Activated CD4-positive, alpha-beta T cell treated with anti-CD3 and anti-CD28 coated beads for 48 hours (primary cell): ENCODE results near the gene ABHD12.
A peak's percentile ranks its signal among the peaks of the same experiment; 100 is the strongest.
"Not testable (repeated sequence)": the region's sequence is repeated elsewhere in the genome, so short reads cannot be mapped to it uniquely, and the experiment has no call there.

Experiments
- DNase-seq: peaks from one replicate; pipeline ENCODE4 v3.0.0-alpha.2; 2020

ABHD12 gene

DNA sequence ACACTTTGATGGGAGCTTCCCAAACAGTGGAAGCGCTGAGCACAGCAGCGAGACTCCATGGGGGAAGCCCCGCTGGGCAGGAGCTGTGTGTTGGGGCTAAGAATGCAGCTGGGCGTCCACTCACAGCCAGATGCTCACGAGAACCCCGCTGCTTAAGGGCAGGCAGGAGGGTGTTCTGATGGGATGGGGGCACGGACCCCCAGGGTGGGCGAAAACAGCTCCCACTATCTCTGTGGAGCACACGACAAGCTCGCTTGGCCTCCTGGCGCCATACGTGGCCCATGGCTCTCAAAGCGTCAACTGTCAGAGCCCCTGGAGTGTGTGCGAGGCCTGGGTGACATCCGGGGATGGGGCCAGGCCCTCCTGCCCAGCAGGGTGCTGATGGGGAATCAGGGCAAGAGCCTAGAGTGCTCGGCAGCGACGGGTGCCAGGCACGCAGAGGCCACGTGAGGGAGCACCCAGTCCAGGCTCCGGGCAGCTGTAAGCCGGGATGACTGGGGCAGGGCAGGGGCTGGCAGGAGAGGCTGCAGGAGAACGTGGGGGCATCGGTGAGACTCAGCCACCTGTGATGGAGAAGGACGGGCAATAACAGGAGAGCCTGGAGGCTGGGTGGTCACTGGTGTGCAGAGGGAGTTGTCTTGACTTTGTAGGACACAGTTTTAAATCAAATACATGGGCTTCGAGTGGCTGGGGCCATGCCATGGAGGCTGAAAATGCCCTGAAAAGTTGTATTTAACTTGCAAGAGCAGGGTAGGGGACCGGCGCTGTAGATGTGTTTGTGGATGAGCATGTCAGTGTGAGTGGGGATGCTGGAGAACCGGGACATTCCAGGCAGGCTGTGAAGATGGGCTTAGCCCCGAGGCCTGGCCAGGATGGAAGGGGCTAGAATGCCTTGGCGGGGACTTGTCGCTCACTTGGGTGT, 115.5 kb downstream of the ABHD12 start:
- peak; percentile 1 for DNase-seq

DNA sequence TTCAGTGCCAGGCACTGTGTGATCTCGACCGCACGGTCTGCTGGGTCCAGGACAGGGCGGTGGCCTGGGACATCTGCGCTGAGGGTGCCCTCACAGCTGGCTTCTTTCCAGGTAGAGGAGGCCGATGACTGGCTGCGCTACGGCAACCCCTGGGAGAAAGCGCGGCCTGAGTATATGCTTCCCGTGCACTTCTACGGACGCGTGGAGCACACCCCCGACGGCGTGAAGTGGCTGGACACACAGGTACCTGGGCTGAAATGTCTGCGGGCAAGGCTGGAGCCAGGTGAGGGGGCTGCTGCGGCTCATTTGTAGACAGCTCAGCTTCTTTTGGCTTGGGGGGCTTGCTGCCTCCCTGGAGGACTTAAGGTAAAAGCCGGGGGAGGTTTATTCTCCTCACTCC, 116.2 kb downstream of the ABHD12 start:
- DNase-seq: no peak

DNA sequence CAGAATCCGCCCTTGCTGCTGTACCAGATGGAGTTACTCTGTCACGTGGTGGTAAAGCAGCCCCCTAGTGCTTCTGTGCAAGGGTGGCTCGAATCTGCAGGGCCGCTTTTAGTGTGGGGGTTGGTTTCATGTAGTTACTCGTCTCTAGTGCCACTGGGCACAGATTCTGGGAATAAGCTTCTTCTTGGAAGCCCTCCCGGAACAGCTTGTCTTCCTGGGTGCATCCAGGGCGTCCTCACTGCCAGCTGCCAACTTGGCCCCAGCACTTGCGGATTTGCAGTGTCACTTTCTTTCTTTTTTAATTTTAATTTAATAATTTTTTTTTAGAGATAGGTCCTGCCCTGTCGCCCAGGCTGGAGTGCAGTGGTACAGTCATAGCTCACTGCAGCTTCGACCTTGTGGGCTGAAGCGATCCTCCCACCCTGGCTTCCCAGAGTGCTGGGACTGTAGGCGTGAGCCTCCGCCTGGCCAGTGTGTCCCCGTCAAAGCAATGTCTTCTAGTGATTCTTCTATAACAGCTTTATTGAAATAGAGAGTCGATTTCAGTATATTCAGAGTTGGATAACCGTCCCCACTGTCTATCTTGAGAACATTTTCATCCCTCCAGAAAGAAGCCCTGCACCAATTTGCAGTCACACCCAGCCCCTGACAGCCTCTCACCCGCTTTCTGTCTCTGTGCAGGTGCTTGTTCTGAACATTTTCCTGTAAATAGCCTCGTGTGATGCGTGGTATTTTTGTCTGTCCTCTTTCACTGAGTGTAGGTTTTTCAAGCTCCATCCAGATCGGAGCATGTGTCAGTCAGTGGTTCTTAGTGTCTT, 116.9 kb downstream of the ABHD12 start:
- no peak for DNase-seq

DNA sequence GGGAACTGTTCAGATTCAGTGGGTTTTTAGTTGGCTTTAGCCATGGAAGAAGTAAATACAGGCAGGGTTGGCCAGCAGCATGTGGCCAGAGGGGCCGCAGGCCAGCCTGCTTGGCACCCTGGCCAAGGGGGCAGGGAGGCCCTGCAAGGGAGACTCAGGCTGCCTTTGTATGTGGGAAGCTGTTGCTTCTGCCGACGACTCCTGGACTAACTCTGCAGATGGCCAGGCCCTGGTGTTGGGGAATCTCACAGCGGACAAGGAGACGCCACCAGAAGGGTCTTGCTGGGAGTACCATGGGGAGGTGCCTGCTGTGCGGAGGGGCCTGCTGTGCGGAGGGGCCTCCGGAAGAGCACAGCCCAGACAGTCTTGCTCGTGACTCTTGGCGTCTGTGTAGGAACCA, 117.6 kb downstream of the ABHD12 start:
- no peak for DNase-seq

DNA sequence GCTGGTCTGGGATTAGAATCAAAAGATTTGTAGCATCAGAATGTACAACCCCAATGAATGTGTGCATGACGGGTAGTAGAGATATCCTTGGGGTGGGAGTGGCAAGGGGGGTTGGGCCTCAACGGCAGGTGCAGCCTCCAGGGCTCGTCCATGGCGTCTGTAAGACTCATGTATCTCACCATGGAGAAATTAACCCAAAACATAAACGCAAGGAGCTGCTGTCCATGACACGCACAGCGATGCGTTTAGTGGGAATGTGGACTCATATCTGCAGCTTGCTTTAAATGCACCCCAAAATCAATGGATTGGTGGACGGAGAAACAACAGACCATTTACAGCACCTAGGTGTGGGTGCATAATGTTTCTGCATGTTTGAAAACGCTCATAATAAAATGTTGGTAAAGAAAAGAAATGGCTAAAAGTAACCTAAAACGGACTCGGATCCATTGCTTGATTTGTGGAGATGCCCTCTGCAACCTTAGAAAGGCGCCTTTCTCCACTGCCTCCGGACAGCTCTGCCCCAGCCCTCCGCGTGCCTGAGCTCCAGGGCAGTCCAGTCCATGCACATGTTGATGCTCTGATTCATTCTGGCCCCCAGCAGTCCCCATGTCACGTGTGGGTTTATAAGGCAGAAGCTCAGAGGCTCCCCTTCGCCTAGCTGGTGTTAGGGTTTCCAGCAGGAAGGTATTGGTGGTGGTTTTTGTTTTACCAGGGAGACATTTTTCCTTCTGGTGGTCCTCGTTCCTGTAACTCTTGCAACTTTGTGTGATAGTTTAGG, 118.2 kb downstream of the ABHD12 start:
- no peak for DNase-seq

DNA sequence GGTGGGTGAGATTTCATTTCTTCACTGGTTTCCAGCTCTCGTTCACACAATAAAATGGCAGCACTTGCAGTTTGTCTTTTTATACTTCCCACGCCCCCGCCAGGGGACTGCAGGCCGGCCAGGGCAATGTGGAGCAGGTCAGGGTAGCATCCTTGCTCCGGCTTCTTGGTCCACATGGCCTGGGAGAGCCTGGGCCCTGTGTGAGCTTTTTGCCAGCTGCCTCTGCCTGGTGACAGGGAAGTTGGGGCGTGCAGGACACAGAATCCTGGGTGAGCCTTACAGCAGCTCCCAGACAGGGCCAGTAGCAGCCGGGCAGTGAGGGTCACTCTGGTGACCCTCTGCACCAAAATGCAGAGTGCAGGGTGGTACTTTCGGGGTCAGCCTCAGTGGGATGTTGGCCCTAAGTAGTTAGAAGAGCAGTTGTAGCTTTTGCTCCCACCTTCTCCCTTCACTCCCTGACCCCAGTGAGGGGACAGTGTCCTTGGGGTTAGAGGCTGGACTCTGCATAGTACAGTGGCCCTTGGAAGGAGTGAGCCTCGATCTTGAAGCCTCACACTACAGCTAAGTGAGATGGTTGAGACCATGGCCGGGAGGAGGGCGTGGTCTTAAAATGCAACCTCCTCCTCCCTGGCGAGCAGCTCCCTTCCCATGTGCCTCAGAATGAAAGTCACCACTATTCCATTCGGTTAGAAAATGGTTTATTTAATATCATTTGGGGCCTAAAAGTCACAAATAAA, 119.0 kb downstream of the ABHD12 start:
- no peak for DNase-seq

DNA sequence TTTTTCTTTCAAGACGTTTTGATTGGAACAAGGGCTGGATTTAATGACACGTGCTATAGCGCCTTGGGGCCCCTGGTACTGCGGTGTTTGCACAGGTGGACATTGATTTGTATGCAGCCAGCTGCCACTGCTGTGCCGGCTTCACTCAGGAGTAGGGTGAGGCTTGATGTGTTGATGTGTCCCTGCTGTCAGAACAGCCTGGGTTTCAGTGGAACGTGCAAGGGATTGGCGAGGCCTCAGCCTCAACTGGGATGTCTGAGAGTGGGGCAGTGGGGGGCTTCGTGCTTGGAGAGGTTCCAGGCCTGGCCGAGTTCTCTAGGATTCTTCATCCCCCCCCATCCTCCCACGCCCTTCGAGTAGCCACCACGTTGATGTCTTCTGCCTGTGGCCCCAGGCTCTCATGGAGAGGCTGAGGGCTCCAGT, 119.8 kb downstream of the ABHD12 start:
- no peak for DNase-seq

DNA sequence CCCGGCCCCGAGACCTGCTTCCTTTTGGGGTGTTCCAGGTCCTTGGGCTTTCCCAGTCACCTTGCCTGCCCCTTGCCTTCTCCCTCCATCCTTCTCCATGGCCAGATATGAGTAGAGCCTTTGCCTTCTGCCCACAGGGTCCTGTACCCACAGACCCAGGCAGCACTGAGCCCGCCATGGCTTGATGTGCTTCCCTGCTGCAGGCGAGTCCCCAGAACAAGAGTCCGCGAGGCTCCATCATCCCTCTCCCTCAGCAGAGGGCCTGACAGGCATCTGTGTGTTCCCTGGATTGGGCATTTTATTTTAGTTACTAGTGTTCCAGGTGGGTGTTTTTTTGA, 120.8 kb downstream of the ABHD12 start:
- DNase-seq: no peak

DNA sequence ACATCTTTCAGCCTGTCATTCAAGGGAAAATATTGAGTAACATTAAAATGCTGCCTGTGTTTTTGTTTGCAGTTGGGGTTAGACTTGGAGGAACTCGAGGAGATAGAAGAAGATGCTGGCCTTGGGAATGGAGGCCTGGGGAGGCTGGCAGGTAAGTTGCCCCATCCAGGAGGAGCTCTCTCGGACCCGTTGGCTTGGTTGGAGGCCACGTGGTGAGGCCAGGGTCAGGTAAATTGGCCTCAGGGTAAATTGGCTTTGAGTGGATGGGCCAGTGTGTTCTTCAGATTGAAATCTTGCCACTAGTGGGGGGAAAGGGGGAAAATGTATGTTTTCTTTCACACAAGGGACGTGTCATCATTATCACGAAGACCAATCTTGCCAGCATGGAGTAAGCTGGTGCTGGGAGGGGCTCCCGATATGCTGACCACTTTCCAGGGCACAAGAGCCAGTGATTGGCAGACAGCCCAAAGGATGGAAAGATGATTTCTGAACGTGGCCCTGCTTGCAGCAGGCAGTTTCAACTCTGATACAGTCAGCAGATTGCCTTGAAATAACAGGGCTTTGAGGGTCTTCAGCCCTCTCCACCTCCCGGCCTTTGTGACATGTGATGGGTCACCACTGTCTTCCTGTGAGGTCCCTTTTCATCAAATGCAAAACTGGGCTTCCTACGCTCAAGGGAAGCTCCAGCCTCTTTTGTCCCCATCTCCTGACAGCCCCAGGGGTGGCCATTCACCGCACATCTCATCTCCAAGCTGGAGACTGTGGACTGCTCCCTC, 121.4 kb downstream of the ABHD12 start:
- no peak for DNase-seq

DNA sequence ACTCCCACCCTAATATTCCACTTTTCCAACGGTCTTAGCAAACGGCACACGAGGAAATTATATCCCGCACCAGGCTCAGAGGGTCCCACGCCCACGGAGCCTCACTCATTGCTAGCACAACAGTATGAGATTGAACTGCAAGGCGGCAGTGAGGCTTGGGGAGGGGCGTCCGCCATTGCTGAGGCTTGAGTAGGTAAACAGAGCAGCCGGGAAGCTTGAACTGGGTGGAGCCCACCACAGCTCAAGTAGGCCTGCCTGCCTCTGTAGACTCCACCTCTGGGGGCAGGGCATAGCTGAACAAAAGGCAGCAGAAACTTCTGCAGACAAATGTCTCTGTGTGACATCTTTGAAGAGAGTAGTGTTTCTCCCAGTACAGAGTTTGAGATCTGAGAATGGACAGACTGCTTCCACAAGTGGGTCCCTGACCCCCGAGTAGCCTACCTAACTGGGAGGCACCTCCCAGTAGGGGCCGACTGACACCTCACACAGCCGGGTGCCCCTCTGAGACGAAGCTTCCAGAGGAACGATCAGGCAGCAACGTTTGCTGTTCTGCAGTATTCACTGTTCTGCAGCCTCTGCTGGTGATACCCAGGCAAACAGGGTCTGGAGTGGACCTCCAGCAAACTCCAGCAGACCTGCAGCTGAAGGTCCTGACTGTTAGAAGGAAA, 129.7 kb downstream of the ABHD12 start:
- DNase-seq: not testable (repeated sequence)

DNA sequence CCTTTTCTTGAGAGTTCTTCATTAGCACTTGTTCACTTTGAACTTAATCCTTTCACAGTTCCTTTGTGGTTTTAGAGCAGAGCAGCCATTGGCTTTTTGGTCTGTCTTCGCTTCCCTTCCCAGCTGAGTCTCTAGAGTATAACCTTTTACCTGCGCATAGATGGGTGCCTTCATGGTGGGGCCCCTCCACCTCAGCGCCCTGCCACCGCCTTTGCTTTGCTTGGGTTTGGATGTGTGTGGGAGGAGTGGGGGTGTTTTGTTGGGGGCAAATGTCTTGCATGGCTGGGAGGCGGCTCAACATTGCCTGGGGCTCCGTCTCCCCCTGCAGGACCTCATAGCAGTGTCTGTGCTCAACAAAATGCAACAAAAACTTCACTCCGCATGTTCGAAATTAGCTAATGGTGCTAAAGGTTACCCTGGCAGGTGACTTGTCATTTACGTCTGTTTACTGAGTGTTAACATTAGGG, 130.8 kb downstream of the ABHD12 start:
- no peak for DNase-seq

DNA sequence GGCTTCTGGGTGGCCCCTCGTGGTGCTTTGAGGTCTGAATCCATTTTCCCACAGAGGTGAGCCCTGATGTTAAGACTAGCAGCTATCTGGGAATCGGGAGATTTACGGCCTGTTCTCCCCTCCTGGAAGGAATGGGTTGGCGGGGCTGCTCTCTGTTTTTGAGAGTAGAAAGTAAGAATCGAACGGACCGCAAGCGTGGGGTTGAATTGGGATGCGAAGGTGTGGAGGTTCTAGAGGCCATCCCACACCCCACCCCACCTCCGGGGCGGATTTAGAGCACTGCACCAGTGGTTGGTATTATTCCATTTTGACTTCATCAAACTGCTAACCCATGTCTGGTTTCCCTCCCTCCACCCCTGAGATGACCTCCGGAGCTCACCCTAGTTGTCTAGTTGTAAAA, 131.3 kb downstream of the ABHD12 start:
- no peak for DNase-seq

DNA sequence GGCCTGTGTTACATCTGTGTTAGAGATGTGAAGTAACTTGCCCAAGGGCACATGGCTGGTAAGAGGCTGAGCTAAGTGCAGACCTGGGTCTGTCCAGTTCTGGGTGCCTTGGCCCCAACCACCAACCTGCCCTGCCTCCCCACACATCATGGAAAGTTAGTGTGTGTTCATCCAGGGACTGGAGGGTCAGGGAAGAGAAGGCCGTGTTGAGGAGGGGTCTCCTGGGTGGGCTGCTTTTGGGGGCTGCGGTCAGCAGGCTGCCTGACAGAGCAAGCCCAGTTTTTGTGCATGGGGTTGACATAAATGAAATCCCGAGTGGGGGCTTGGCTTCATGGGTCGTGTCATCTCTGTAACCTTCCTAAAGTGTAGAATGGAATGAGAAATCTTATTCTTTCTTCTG, 131.8 kb downstream of the ABHD12 start:
- no peak for DNase-seq

DNA sequence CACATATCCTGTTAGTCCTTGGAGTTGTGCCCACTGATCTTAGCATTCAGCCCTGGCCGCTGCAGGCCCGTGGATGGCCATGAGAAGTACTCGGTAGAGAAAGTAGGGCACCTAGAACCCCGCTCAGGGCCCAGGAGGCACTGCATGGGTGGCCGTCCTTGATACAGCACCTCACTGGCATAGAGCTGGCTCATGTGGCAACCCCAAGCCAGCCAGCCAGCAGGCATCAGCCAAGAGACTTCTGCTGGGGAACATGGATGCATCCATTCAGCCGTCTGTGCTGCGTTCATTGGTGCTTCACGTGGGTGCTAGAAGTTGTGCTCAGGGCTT, 132.2 kb downstream of the ABHD12 start:
- no peak for DNase-seq

DNA sequence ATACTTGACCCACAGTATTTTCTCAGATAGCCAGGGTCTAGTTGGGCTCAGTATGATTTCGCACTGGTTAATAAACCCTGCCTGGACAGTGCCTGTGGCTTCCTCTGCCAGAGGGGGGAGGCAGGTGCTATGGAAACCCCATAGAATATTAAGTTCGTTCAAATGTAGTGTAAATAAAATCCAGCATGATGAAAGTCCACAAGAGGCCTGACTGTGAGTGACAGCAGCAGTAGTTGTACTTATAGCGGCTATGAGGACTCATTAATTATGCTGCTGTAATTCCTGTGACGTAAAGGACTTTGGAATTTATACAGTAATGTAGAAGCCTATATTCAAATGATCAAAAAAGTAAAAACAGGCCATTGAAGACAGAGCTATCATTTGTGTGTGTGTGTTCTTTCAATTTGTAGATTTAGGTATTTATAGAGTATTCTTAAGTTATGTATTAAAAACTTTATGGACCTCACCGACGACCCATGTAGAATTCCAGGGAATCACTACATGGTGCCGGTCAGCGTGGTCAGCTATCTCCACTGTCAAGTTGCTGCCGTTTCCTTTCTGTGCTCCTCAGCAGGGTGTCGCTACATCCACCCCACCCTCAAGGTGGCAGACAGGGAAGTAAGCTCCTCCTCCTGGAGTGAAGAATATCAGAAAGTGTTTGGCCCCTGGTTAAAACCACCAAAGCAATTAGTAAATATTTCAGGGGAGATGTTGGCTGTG, 132.7 kb downstream of the ABHD12 start:
- DNase-seq: no peak

DNA sequence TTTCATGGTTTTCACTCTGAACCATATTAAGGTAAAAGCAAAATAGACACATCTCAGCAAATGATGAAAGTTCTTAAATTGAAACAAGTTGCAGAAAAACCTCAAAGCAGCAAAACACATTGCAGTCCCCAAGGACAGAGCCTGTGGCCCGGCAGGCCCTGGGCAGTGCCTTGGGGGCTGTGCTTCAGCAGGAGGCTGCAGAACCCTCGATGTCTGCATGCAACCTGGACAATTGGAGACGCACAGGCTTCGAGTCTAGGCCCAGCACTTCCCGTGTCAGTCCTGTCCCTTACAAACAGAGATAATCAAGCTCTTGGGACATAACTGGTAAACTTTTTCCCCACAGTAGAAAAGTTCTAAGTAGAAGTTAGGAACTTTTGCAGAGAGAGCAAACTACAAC, 133.5 kb downstream of the ABHD12 start:
- DNase-seq: no peak

DNA sequence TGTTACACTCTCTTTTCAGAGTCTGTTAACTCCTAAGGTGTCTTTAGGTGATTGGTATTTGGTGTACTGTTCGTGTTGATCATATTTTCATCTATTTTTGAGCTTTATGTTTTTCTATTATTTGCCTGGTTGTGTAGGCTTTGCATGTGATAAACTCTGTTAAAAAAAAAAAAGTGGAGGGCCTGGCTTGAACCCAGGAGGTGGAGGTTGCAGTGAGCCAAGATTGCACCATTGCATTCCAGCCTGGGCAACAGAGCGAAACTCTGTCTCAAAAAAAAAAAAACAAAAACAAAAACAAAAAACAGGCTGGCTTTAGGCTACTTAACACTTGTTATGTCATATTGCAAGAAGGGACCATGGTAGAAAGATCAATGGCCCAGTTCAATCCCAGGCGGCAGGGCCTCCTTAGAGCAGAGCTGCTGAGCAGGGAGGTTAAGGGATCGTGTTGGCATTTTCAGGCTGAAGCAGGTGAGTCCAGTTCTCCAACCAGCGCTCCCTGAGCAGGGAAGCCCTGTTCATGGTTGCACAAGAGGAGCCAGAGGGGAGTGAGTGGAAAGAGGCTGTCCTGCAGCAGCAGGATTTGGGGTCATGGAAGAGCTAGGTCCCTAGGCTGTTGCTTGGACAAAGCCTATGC, 134.3 kb downstream of the ABHD12 start:
- DNase-seq: no peak

DNA sequence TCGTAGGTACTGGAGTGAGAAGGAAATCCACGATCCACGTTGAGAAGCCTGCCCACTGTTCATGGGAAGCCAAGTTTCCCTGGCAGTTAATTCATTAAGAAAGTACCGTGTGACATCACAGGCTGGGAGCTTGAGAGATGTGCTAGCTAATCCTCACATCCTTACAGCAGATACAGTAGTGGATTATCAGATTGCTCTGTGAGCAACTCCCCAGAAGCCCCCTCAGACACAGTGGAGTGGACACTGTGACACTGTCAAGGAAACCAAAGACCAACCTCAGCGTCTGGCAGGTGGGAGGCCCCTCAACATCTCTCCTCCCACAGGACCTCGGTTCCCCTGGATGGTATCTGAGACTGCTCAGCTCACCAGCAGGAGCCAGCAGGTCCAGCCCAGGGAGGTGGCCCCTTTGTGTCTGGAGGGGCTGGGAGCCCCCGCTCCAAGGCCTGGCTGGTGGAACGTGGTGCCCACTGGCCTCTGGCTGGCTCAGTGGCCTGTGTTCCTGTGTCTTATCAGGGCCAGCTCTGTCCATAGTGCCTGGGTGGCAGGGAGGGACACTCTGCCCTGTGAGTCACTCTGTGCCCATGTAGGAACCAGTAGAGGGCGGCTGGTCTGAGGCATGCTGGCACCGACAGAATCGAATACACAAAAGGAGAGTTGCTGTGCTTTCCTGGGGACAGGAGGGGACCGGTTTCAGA, 135.5 kb downstream of the ABHD12 start:
- no peak for DNase-seq

DNA sequence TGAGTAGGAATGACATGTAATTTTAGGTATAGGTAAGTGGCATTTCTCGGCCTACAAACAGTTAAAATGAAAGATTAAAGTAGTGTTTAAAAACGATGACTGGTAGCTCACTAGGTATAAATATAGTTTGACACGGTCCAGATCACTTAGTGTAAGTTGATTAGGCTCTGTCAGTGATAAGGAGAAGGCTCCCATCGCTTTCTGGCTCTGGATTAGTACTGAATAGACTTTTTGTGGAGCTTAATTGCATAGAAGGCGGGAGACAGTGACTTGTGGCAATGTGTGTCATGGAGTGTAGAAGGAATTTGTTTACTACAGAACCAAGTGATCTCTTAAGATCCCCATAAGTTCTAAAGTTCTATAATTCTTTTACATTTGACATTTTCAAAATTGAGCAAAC, 136.1 kb downstream of the ABHD12 start:
- no peak for DNase-seq
